Lower leg skin (tissue), 3 donors: Measurements from ENCODE around the gene CTRB1.

ENCODE experiments used
- CTCF ChIP-seq, 3 donors: fragments of 450-650 bp; IDR thresholded peaks; one replicate each; pipeline ENCODE4 v1.5.1; 2016; ENCODE audit warnings: antibody characterized with exemption in 3 of 3, mild to moderate bottlenecking in 3 of 3, moderate library complexity in 2 of 3
- POLR2A ChIP-seq, 2 donors: fragments of 450-650 bp; IDR thresholded peaks; one replicate each; pipeline ENCODE4 v1.6.1; 2016 to 2017; ENCODE audit warnings: antibody characterized with exemption in 2 of 2, mild to moderate bottlenecking in 1 of 2, moderate library complexity in 1 of 2

GRCh38 chr16:75265911-75266701 lies 47.3 kb downstream of the CTRB1 start:
- TF ChIP-seq CTCF (IDR thresholded peaks at IDR 0.05) (no peak), POLR2A (IDR thresholded peaks at IDR 0.05) (no peak)
